Tibial nerve (tissue), 3 donors: ENCODE data around the gene LBHD1.
"Not testable (repeated sequence)": the region's sequence is repeated elsewhere in the genome, so short reads cannot be mapped to it uniquely, and the experiment has no call there.

Source experiments
- POLR2A ChIP-seq, 2 donors: fragments of 450-650 bp; IDR thresholded peaks; one replicate each; pipeline ENCODE4 v1.6.1; 2017; ENCODE audit warnings: antibody characterized with exemption in 2 of 2, mild to moderate bottlenecking in 2 of 2, moderate library complexity in 2 of 2
- TF ChIP-seq, protein P1 (sequence below), 5 experiments: fragments of 200-600 bp in 3 of 5; fragments of 450-650 bp in 2 of 5; sonication (generic) in 3 of 5; IDR thresholded peaks; one replicate each; pipeline ENCODE4 v1.5.1; 2016 to 2019; ENCODE audit warnings: antibody characterized with exemption in 5 of 5, mild to moderate bottlenecking in 3 of 5, moderate library complexity in 2 of 5

DNA sequence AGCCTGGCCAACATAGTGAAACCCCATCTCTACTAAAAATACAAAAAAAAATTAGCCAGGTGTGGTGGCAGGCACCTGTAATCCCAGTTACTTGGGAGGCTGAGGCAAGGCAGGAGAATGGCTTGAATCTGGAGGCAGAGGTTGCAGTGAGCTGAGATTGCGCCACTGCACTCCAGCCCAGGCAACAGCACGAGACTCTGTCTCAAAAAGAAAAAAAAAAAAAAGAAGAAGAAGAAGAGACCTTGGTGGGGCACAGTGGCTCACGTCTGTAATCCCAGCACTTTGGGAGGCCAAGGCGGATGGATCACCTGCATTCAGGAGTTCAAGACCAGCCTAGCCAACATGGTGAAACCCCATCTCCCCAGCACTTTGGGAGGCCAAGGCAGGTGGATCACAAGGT, 31.9 kb upstream of the LBHD1 start:
- TF ChIP-seq, protein P1, sequence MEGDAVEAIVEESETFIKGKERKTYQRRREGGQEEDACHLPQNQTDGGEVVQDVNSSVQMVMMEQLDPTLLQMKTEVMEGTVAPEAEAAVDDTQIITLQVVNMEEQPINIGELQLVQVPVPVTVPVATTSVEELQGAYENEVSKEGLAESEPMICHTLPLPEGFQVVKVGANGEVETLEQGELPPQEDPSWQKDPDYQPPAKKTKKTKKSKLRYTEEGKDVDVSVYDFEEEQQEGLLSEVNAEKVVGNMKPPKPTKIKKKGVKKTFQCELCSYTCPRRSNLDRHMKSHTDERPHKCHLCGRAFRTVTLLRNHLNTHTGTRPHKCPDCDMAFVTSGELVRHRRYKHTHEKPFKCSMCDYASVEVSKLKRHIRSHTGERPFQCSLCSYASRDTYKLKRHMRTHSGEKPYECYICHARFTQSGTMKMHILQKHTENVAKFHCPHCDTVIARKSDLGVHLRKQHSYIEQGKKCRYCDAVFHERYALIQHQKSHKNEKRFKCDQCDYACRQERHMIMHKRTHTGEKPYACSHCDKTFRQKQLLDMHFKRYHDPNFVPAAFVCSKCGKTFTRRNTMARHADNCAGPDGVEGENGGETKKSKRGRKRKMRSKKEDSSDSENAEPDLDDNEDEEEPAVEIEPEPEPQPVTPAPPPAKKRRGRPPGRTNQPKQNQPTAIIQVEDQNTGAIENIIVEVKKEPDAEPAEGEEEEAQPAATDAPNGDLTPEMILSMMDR (IDR thresholded peaks at IDR 0.05), result not testable (repeated sequence)
- TF ChIP-seq POLR2A (IDR thresholded peaks at IDR 0.05), result not testable (repeated sequence)
